ENCODE measurements around the gene FCHSD2. TPM values are rescaled to one million over a fixed set of nuclear protein-coding genes. Genes with fewer than 3 reads are reported as not detected.

FCHSD2 gene
- polyA plus RNA-seq, 1 donor (not counting 4 experiments of a cell fraction or from before 2014, with no cell fraction given), result 14.2 TPM

- TF ChIP-seq EZH2 (IDR thresholded peaks at IDR 0.05; ENCODE audit: low read length) (no peak), CTCF (optimal IDR thresholded peaks at IDR 0.05 in 1 of 3, IDR thresholded peaks at IDR 0.05 in 1 of 3, conservative IDR thresholded peaks at IDR 0.05 in 1 of 3; ENCODE audit: extremely low read depth in 1 of 3, insufficient read depth in 2 of 3, low read length in 3 of 3) (no peak)
- Histone ChIP-seq H3K79me2 (ENCODE audit: control insufficient read depth, insufficient read depth, low read length) (no peaks in the 10 kb centered on the region), H3K9me1 (ENCODE audit: control insufficient read depth, extremely low read depth, insufficient read depth, low read length) (no peaks in the 10 kb centered on the region), H3K4me3 (ENCODE audit: control insufficient read depth in 2 of 3, extremely low read depth in 1 of 3, insufficient read depth in 2 of 3, low read depth in 1 of 3, low read length in 3 of 3) (no peak overlapping the region), H3K36me3 (ENCODE audit: control insufficient read depth in 2 of 2, extremely low read depth in 1 of 2, insufficient read depth in 2 of 2, low read length in 2 of 2) (no peaks in the 10 kb centered on the region), H3K4me2 (ENCODE audit: control insufficient read depth, extremely low read depth, insufficient read depth, low read depth, low read length) (no peak overlapping the region), H4K20me1 (ENCODE audit: control insufficient read depth, extremely low read depth, insufficient read depth, low read length) (no peaks in the 10 kb centered on the region), H3K9ac (ENCODE audit: control insufficient read depth, extremely low read depth, insufficient read depth, low read length) (no peak overlapping the region), H3K27ac (ENCODE audit: control insufficient read depth, insufficient read depth, low read length) (no peak overlapping the region), H3K27me3 (ENCODE audit: control insufficient read depth, extremely low read depth, insufficient read depth, low read length) (no peaks in the 10 kb centered on the region), H3K9me3 (ENCODE audit: control insufficient read depth, low read depth, low read length) (no peaks in the 10 kb centered on the region), H2AFZ (ENCODE audit: control insufficient read depth, low read length) (no peak overlapping the region), H3K4me1 (ENCODE audit: control insufficient read depth, extremely low read depth, insufficient read depth, low read length) (peaks cover 68% of the 10 kb centered on the region)
- dilution Hi-C loops (cut with MboI; ENCODE audit: extremely low pct_ligation_motif_present, low sequenced_read_pairs), result no loop called here
- DNase-seq (ENCODE audit: low read depth, low spot score), result no peak
- FAIRE-seq, result no peak
Observed at GRCh38 chr11:73189315-73189714, 47.2 kb upstream of the FCHSD2 start.

- Histone ChIP-seq H3K36me3 (ENCODE audit: control insufficient read depth in 2 of 2, extremely low read depth in 1 of 2, insufficient read depth in 2 of 2, low read length in 2 of 2) (no peaks in the 10 kb centered on the region), H3K4me1 (ENCODE audit: control insufficient read depth, extremely low read depth, insufficient read depth, low read length) (peaks cover 58% of the 10 kb centered on the region), H3K4me2 (ENCODE audit: control insufficient read depth, extremely low read depth, insufficient read depth, low read depth, low read length) (no peak overlapping the region), H3K4me3 (ENCODE audit: control insufficient read depth in 2 of 3, extremely low read depth in 1 of 3, insufficient read depth in 2 of 3, low read depth in 1 of 3, low read length in 3 of 3) (no peak overlapping the region), H3K79me2 (ENCODE audit: control insufficient read depth, insufficient read depth, low read length) (no peaks in the 10 kb centered on the region), H3K27ac (ENCODE audit: control insufficient read depth, insufficient read depth, low read length) (no peak overlapping the region), H3K9me3 (ENCODE audit: control insufficient read depth, low read depth, low read length) (no peaks in the 10 kb centered on the region), H3K9ac (ENCODE audit: control insufficient read depth, extremely low read depth, insufficient read depth, low read length) (no peak overlapping the region), H2AFZ (ENCODE audit: control insufficient read depth, low read length) (no peak overlapping the region), H3K9me1 (ENCODE audit: control insufficient read depth, extremely low read depth, insufficient read depth, low read length) (no peaks in the 10 kb centered on the region), H3K27me3 (ENCODE audit: control insufficient read depth, extremely low read depth, insufficient read depth, low read length) (no peaks in the 10 kb centered on the region), H4K20me1 (ENCODE audit: control insufficient read depth, extremely low read depth, insufficient read depth, low read length) (no peaks in the 10 kb centered on the region)
- no peak for DNase-seq (ENCODE audit: low read depth, low spot score)
- dilution Hi-C loops (cut with MboI; ENCODE audit: extremely low pct_ligation_motif_present, low sequenced_read_pairs), result no loop called here
- FAIRE-seq, result no peak
- no peak for TF ChIP-seq EZH2 (IDR thresholded peaks at IDR 0.05; ENCODE audit: low read length)
- TF ChIP-seq CTCF (optimal IDR thresholded peaks at IDR 0.05 in 1 of 3, IDR thresholded peaks at IDR 0.05 in 1 of 3, conservative IDR thresholded peaks at IDR 0.05 in 1 of 3; ENCODE audit: extremely low read depth in 1 of 3, insufficient read depth in 2 of 3, low read length in 3 of 3), result no peak
Observed at GRCh38 chr11:73188301-73188700, 46.2 kb upstream of the FCHSD2 start.
